Right lobe of liver (tissue), 6 donors: ENCODE measurements around the gene TTC17. TPM values are rescaled to one million over a fixed set of nuclear protein-coding genes. Genes with fewer than 3 reads are reported as not detected.
"Not testable (repeated sequence)": the region's sequence is repeated elsewhere in the genome, so short reads cannot be mapped to it uniquely, and the experiment has no call there.

Experiments
- ATAC-seq, 4 donors: fragments of 200-7000 bp; cut with Tn5 transposase; one replicate each; pipeline ENCODE4 v1.9.1; 2020; ENCODE audit warnings: mild to moderate bottlenecking in 4 of 4, moderate library complexity in 4 of 4
- DNase-seq, 3 donors: peaks; one replicate each; pipeline ENCODE4 v3.0.0-alpha.2; 2020
- H3K27ac ChIP-seq, 3 donors: fragments of 200-600 bp; one replicate each; pipeline ENCODE4 v1.8.0; 2022
- H3K27me3 ChIP-seq, 2 donors: fragments of 200-600 bp; one replicate each; pipeline ENCODE4 v1.8.0; 2022
- H3K36me3 ChIP-seq, 4 donors: fragments of 200-600 bp; sonication (generic) in 1 of 4; one replicate each; pipeline versions ENCODE4 v1.5.1 to v1.8.0; 2017 to 2022; ENCODE audit warnings: control low read depth in 1 of 4
- H3K4me1 ChIP-seq, 4 donors: fragments of 200-600 bp; sonication (generic) in 1 of 4; one replicate each; pipeline versions ENCODE4 v1.5.1 to v1.8.0; 2017 to 2022; ENCODE audit warnings: control low read depth in 1 of 4
- H3K4me3 ChIP-seq, 3 donors: fragments of 200-600 bp; one replicate each; pipeline ENCODE4 v1.8.0; 2022
- H3K9me3 ChIP-seq, 4 donors: fragments of 200-600 bp; sonication (generic) in 1 of 4; one replicate each; pipeline versions ENCODE4 v1.5.1 to v1.8.0; 2017 to 2022; ENCODE audit warnings: control low read depth in 1 of 4
- CTCF ChIP-seq, 4 donors: fragments of 200-600 bp in 3 of 4; fragments of 450-650 bp in 1 of 4; IDR thresholded peaks; one replicate each; pipeline versions ENCODE4 v1.5.1 to v1.8.0; 2016 to 2022; ENCODE audit warnings: antibody characterized with exemption in 4 of 4, mild to moderate bottlenecking in 2 of 4
- POLR2A ChIP-seq: fragments of 450-650 bp; IDR thresholded peaks from one replicate; pipeline ENCODE4 v1.6.1; 2017; ENCODE audit warnings: antibody characterized with exemption, mild to moderate bottlenecking
- WGBS: methylation state at CpG from one replicate; pipeline ENCODE4 v1.1.6; 2018; ENCODE audit warnings: low coverage, low lambda C conversion rate; ENCODE audit not compliant: insufficient coverage; ENCODE audit errors: missing lambda C conversion rate; 5-methylcytosine and 5-hydroxymethylcytosine counted together
- intact Hi-C, 2 donors: fragments of 100-400 bp; cut with DNase I; formaldehyde crosslinking; loops; one replicate each; pipeline versions ENCODE4 v1.11.2 to v1.14.1; 2022
- total RNA-seq, 6 experiments: library from RNA; depleted of rRNA in 2 of 6; stranded (reverse); fragments of >200 nt in 2 of 6; fragmentation: NEBNext Ultra II Directional in 3 of 6; extraction: Animal tissue kit (Norgen Biotek cat#: 25700) in 3 of 6; gene quantifications; one replicate each; pipeline versions ENCODE4 v1.1.0 to v1.2.4, GENCODE V29; 2016 to 2023
- donor health status: DM: no; HTN: yes; CAD: no.
- donor health status: DM: no; HTN: no; CAD: no.
- donor health status: DM: no; HTN: no; CAD: no.
- donor health status: DM: no; HTN: yes; CAD: no.
- donor health status: DM: no; HTN: yes; CAD: no.

TTC17 gene
- total RNA-seq, 6 experiments from 2014 or later, result 33.9 to 70.2 (median 48.5) TPM

DNA sequence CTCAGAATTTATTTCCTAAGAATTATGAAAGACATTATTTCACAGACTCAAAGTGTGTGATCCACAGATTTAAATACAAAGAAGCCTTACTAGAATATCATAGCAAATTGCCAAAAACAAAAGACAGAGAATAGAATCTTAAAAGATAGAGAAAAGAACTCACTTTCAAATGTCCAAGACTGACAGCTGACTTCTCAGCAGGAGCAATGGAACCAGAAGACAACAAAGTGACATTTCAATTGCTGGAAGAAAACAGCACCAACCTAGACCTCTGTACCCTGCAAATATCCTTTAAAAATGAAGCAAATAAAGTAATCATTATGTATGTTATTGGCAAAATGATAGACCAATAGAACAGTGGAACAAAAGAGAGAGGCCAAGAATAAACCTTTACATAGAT, 109.2 kb downstream of the TTC17 start:
- Histone ChIP-seq H3K4me1 (no peaks in the 10 kb centered on the region), H3K27me3 (no peaks in the 10 kb centered on the region), H3K27ac (no peak overlapping the region), H3K36me3 (peaks cover 0 to 9% (median 0%) of the 10 kb centered on the region in 4 donors), H3K9me3 (no peaks in the 10 kb centered on the region), H3K4me3 (no peak overlapping the region)
- intact Hi-C loops, result no loop called here
- ATAC-seq (no peak), DNase-seq (no peak)
- TF ChIP-seq CTCF (IDR thresholded peaks at IDR 0.05) (no peak), POLR2A (no peak)

- intact Hi-C loops, H3K4me1 ChIP-seq, DNase-seq, H3K4me3 ChIP-seq, H3K9me3 ChIP-seq, H3K27ac ChIP-seq, H3K36me3 ChIP-seq, ATAC-seq, H3K27me3 ChIP-seq: not testable (repeated sequence)
- 86% methylated on average over 5 of the region's 5 CpGs for WGBS
Observed at GRCh38 chr11:43477491-43477890, 118.8 kb downstream of the TTC17 start.

DNA sequence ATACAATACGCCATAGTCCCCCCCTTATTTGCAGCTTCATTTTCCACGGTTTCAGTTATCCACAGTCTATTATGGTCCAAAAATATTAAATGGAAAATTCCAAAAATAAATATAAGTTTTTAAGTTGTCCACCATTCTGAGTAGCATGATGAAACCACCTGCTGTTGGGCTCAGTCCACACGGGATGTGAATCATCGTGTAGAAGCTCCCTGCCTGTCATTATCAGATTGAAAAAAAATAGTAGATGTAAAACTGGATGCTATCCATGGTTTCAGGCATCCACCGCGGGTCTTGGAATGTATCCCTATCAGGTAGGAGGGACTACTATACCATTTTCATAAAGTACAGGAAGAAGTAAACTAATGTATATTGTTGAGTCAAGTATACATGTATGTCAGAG, 127.4 kb downstream of the TTC17 start:
- H3K4me1 ChIP-seq, result no peaks in the 10 kb centered on the region
- intact Hi-C loops, result no loop called here
- H3K4me3 ChIP-seq, result no peak overlapping the region
- H3K27me3 ChIP-seq, result no peaks in the 10 kb centered on the region
- peaks cover 0 to 10% (median 0%) of the 10 kb centered on the region in 4 donors for H3K36me3 ChIP-seq
- WGBS, result 94% methylated on average over 6 of the region's 6 CpGs
- no peaks in the 10 kb centered on the region for H3K9me3 ChIP-seq
- DNase-seq, result no peak
- ATAC-seq, result no peak
- no peak overlapping the region for H3K27ac ChIP-seq
- TF ChIP-seq POLR2A (no peak), CTCF (IDR thresholded peaks at IDR 0.05) (no peak)

DNA sequence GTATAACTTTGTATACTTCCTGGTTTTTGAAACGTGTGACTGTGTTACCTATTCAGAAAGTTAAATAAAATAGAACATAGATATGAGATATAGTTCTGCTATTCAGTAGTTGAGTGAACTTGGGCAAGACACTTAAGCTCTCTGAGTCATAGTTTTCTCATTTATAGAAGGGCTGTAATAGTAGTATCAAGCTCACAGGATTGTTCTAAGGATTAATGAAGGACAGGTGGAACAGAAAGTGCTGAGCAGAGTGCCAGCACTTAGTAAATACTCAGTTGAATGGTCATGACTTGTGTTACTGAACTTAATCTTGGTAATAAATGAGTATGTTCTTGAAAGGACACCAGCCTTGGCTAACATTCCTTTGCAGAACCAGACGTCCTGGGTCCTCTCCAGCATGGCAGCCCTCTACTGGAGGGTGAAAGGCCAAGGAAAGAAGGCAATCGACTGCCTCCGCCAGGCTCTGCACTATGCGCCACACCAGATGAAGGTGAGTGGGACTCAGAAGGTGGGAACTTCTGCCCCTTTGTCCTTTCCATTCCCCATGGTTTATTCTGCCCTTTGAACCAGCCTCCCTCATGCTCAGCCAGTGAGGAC, 131.2 kb downstream of the TTC17 start:
- no peak overlapping the region for H3K27ac ChIP-seq
- peaks cover 0 to 39% (median 0%) of the 10 kb centered on the region in 4 donors for H3K36me3 ChIP-seq
- no peak for ATAC-seq
- H3K4me1 ChIP-seq, result no peaks in the 10 kb centered on the region
- no peak overlapping the region for H3K4me3 ChIP-seq
- H3K9me3 ChIP-seq, result no peaks in the 10 kb centered on the region
- intact Hi-C loops, result no loop called here
- 90% methylated on average over 1 of the region's 5 CpGs for WGBS
- no peak for DNase-seq
- no peaks in the 10 kb centered on the region for H3K27me3 ChIP-seq
- no peak for TF ChIP-seq POLR2A
- TF ChIP-seq CTCF (IDR thresholded peaks at IDR 0.05), result no peak

DNA sequence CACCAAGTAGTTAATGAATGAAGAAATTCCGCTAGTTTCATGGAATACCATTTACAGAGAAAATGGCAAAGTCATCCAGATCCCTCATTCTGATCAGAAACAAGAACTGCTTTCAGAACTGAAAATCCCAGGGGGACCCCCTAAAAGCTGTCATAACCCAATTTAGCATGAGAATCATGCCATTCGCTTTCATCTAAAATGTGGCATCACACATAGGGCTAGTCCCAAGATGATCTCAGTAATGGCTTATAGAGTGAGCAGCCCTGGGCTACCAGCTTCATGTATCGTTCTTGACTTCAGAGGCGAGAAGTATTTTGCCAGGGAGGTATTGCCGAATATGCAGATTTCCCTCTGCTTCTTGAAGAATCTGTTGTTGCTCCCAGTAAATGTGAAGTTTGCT, 134.0 kb downstream of the TTC17 start:
- intact Hi-C loops, result no loop called here
- H3K4me3 ChIP-seq, result no peak overlapping the region
- ATAC-seq (no peak), DNase-seq (no peak)
- no peak overlapping the region for H3K27ac ChIP-seq
- peaks cover 0 to 39% (median 0%) of the 10 kb centered on the region in 4 donors for H3K36me3 ChIP-seq
- H3K27me3 ChIP-seq, result no peaks in the 10 kb centered on the region
- H3K9me3 ChIP-seq, result no peaks in the 10 kb centered on the region
- 100% methylated on average over 1 of the region's 5 CpGs for WGBS
- H3K4me1 ChIP-seq, result no peaks in the 10 kb centered on the region
- TF ChIP-seq CTCF (IDR thresholded peaks at IDR 0.05) (no peak), POLR2A (no peak)
